K562 (cell line): ENCODE measurements around the gene RORB. TPM values are rescaled to one million over a fixed set of nuclear protein-coding genes. Genes with fewer than 3 reads are reported as not detected.

Source experiments
- ATAC-seq: fragments of 200-7000 bp; cut with Tn5 transposase; 3 replicates; pipeline ENCODE4 v1.9.1; 2020; ENCODE audit warnings: moderate library complexity
- BruUV-seq: library from RNA; stranded (reverse); fragments of 400-500 nt; replicated peaks from 2 replicates; lab custom pipeline; 2021; lab: Mats Ljungman, UMichigan
- CTCF ChIA-PET: fragments of 300-600 bp; formaldehyde crosslinking; extraction: SDS; loops from one replicate; lab custom pipeline; 2021; ENCODE audit warnings: low intra/inter-chr PET ratio; lab: Yijun Ruan, JAX
- POLR2A ChIA-PET: fragments of 300-600, 350-650 bp; sonication (Branson Sonifier 250); formaldehyde crosslinking; extraction: SDS; loops from one replicate; lab custom pipeline; 2021; ENCODE audit warnings: antibody characterized with exemption, inconsistent platforms; lab: Yijun Ruan, JAX
- DNase-seq, 4 experiments: peaks; one replicate each; pipeline versions ENCODE4 v3.0.0 to v3.0.0-alpha.2; 2011 to 2018; ENCODE audit warnings: low spot score in 3 of 4, mixed read lengths in 3 of 4; ENCODE audit errors: extremely low read depth in 1 of 4
- FAIRE-seq: peaks from 2 replicates; lab custom pipeline; 2011; peaks lifted over from hg19 to GRCh38; lab: Jason Lieb, UNC
- H2AFZ ChIP-seq: 2 replicates; pipeline ENCODE4 v1.6.0; 2011; ENCODE audit warnings: low read depth, low read length, control low read depth, inconsistent platforms
- H3K27ac ChIP-seq: fragments of 200-600 bp; 3 replicates; pipeline ENCODE4 v1.8.0; 2011; ENCODE audit warnings: low read depth, mild to moderate bottlenecking, control low read depth, inconsistent platforms, low read length, moderate library complexity, mixed read lengths; ENCODE audit errors: extremely low read depth
- H3K27me3 ChIP-seq, 2 experiments: fragments of 300-600 bp in 1 of 2; 2 replicates in 1 of 2; 3 replicates in 1 of 2; pipeline versions ENCODE4 v1.6.0 to v1.8.0; 2011; ENCODE audit warnings: inconsistent platforms in 2 of 2, low read length in 2 of 2, mild to moderate bottlenecking in 1 of 2, mixed read lengths in 1 of 2, moderate library complexity in 1 of 2; ENCODE audit not compliant: control insufficient read depth in 2 of 2, insufficient read depth in 2 of 2
- H3K36me3 ChIP-seq: fragments of 300-600 bp; 3 replicates; pipeline ENCODE4 v1.8.0; 2011; ENCODE audit warnings: mild to moderate bottlenecking, low read length, inconsistent platforms; ENCODE audit not compliant: control insufficient read depth, insufficient read depth
- H3K4me1 ChIP-seq, 2 experiments: fragments of 200-600 bp in 1 of 2; replicated peaks in 1 of 2; 2 replicates in 1 of 2; 3 replicates in 1 of 2; pipeline versions ENCODE4 v1.5.1 to v1.8.0; 2011; ENCODE audit warnings: inconsistent platforms in 2 of 2, low read length in 2 of 2, mild to moderate bottlenecking in 1 of 2, mixed read lengths in 1 of 2, moderate library complexity in 1 of 2; ENCODE audit not compliant: control insufficient read depth in 2 of 2, insufficient read depth in 2 of 2
- H3K4me2 ChIP-seq: 2 replicates; pipeline ENCODE4 v1.6.1; 2011; ENCODE audit warnings: low read length, control low read depth, inconsistent platforms, mixed read lengths; ENCODE audit not compliant: insufficient read depth
- H3K4me3 ChIP-seq: fragments of 200-600 bp; sonication (generic), shearing (Covaris generic); 2 replicates; pipeline ENCODE4 v1.5.1; 2016; ENCODE audit warnings: control low read depth, inconsistent platforms
- H3K79me2 ChIP-seq: fragments of 200-600 bp; 3 replicates; pipeline ENCODE4 v1.8.0; 2011; ENCODE audit warnings: low read length, inconsistent platforms; ENCODE audit not compliant: control insufficient read depth, insufficient read depth
- H3K9ac ChIP-seq, 2 experiments: 2 replicates each; pipeline versions ENCODE4 v1.6.0 to v1.6.1; 2011; ENCODE audit warnings: low read depth in 2 of 2, low read length in 2 of 2, control low read depth in 1 of 2, inconsistent platforms in 1 of 2, mild to moderate bottlenecking in 1 of 2, mixed read lengths in 1 of 2; ENCODE audit not compliant: insufficient read depth in 1 of 2
- H3K9me1 ChIP-seq: one replicate; pipeline ENCODE4 v1.6.0; 2011; ENCODE audit warnings: inconsistent platforms, mild to moderate bottlenecking, low read length, moderate library complexity; ENCODE audit not compliant: control insufficient read depth, insufficient read depth
- H3K9me3 ChIP-seq: replicated peaks from 2 replicates; pipeline ENCODE4 v1.5.1; 2011; ENCODE audit warnings: low read depth, low read length, inconsistent platforms; ENCODE audit not compliant: control insufficient read depth, insufficient read depth
- H4K20me1 ChIP-seq: replicated peaks from 2 replicates; pipeline ENCODE4 v1.6.1; 2011; ENCODE audit warnings: low read length, inconsistent platforms, mixed read lengths; ENCODE audit not compliant: control insufficient read depth, insufficient read depth
- NFE2L1 ChIP-seq: fragments of 450-650 bp; IDR thresholded peaks from 2 replicates; pipeline ENCODE4 v1.6.1; 2016; ENCODE audit warnings: missing genetic modification characterization, low read depth, mild to moderate bottlenecking, missing compliant biosample characterization, moderate library complexity, borderline replicate concordance
- PHB2 ChIP-seq: fragments of 450-650 bp; IDR thresholded peaks from 2 replicates; pipeline ENCODE4 v1.6.1; 2017; ENCODE audit warnings: low read depth
- RAD21 ChIP-seq, 2 experiments: fragments of 250-450 bp in 1 of 2; fragments of 450-650 bp in 1 of 2; sonication (Bioruptor Pico) in 1 of 2; formaldehyde crosslinking in 1 of 2; IDR thresholded peaks in 1 of 2; conservative IDR thresholded peaks in 1 of 2; 2 replicates each; pipeline versions ENCODE4 v1.4.0 to v1.8.0; 2020 to 2022; ENCODE audit warnings: mild to moderate bottlenecking in 2 of 2, moderate library complexity in 1 of 2
- RHOXF2B ChIP-seq: fragments of 250-450 bp; sonication (Bioruptor Pico); conservative IDR thresholded peaks from 2 replicates; pipeline ENCODE4 v1.5.1; 2021
- TAF9B ChIP-seq: fragments of 450-650 bp; IDR thresholded peaks from 2 replicates; pipeline ENCODE4 v1.6.1; 2018; ENCODE audit warnings: mild to moderate bottlenecking; ENCODE audit not compliant: partially characterized antibody
- ZNF316 ChIP-seq: fragments of 450-650 bp; IDR thresholded peaks from 2 replicates; pipeline ENCODE4 v1.6.1; 2016
- WGBS: fragments of 100-300 bp; shearing (Covaris generic); methylation state at CpG from one replicate; pipeline ENCODE4 v1.1.6; 2016; ENCODE audit warnings: low coverage, mixed read lengths; ENCODE audit not compliant: insufficient coverage; ENCODE audit errors: missing lambda C conversion rate; 5-methylcytosine and 5-hydroxymethylcytosine counted together
- in situ Hi-C: fragments of 300-500 bp; cut with MboI; formaldehyde crosslinking; loops from 4 replicates; pipeline ENCODE4 v1.15.0; 2018; ENCODE audit warnings: inconsistent platforms, mixed read lengths
- intact Hi-C: fragments of 100-400 bp; cut with micrococcal nuclease; formaldehyde crosslinking; loops from 2 replicates; pipeline ENCODE4 v1.14.2; 2022
- polyA plus RNA-seq, 8 experiments: library from polyadenylated mRNA; depleted of rRNA in 4 of 8; stranded (reverse) in 5 of 8; unstranded in 3 of 8; fragments of >200 nt; fragmentation: Nextera tagmentation in 2 of 8; fragmentation: Illumina TruSeq in 1 of 8; extraction: Ambion mirVana in 2 of 8; extraction: Trizol in 1 of 8; gene quantifications; 2 replicates each; pipeline versions ENCODE4 v1.2.1 to v1.2.3, GENCODE V29; 2011 to 2014; ENCODE audit warnings: inconsistent platforms in 1 of 8, missing spikeins in 1 of 8
- total RNA-seq, 7 experiments: library from RNA; depleted of rRNA in 6 of 7; stranded (reverse); fragments of >200 nt in 6 of 7; fragmentation: Illumina TruSeq in 2 of 7; extraction: Trizol in 2 of 7; gene quantifications; 2 replicates each; pipeline versions ENCODE4 v1.2.1 to v1.2.3, GENCODE V29; 2011 to 2021; ENCODE audit warnings: low replicate concordance in 1 of 7
- TF ChIP-seq, protein P1 (sequence below): fragments of 450-650 bp; IDR thresholded peaks from 2 replicates; pipeline ENCODE4 v1.6.1; 2018; ENCODE audit not compliant: partially characterized antibody

The RORB gene
- total and polyA plus RNA-seq, 9 of the 15 experiments (the other 6 are each of a cell fraction or from before 2014, with no cell fraction given) = not detected

DNA sequence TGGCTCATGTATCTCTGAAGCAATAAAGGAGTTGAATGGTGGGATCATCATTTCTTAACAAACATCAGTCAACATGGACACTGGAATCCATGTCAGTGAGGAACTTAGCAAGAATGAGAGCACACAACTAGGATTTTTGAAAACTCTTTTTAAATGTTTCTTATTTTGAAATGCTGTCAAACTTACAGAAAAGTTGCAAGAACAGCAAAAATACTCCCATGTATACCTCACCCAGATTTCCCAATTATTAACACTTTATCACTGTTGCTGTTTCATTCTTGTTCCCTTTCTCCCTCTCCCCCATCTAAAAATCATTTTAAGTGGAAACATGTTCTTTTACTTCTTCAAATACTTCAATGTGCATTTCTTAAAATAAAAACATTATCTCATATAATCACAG, 65.5 kb downstream of the RORB start:
- Histone ChIP-seq H4K20me1 (no peaks in the 10 kb centered on the region), H2AFZ (no peak overlapping the region), H3K9me3 (no peaks in the 10 kb centered on the region), H3K9ac (no peak overlapping the region), H3K27me3 (no peaks in the 10 kb centered on the region), H3K36me3 (no peaks in the 10 kb centered on the region), H3K27ac (no peak overlapping the region), H3K4me2 (no peak overlapping the region), H3K79me2 (no peaks in the 10 kb centered on the region), H3K4me3 (no peak overlapping the region)
- DNase-seq (no peak), ATAC-seq (no peak), FAIRE-seq (no peak)
- in situ Hi-C loops (loop anchor here (25.0 kb wide), 1 partner anchor 1350 kb away; no protein-coding TSS in a partner anchor), intact Hi-C loops (loop anchor here (2.0 kb wide), 1 partner anchor 20 kb away; no protein-coding TSS in a partner anchor)
- BruUV-seq = no TSS peak
- POLR2A ChIA-PET = no interaction called here
- CTCF ChIA-PET = no interaction called here
- TF ChIP-seq TAF9B (no peak), NFE2L1 (tag) (no peak), ZNF316 (peak; percentile 10; the same call in 1 of the 2 replicates), RHOXF2B (CRISPR knock-in tag) (no peak)
- TF ChIP-seq, all 486 proteins: peak for 1
- H3K4me1 ChIP-seq = no peaks in the 10 kb centered on the region
- no peaks in the 10 kb centered on the region for H3K9me1 ChIP-seq

DNA sequence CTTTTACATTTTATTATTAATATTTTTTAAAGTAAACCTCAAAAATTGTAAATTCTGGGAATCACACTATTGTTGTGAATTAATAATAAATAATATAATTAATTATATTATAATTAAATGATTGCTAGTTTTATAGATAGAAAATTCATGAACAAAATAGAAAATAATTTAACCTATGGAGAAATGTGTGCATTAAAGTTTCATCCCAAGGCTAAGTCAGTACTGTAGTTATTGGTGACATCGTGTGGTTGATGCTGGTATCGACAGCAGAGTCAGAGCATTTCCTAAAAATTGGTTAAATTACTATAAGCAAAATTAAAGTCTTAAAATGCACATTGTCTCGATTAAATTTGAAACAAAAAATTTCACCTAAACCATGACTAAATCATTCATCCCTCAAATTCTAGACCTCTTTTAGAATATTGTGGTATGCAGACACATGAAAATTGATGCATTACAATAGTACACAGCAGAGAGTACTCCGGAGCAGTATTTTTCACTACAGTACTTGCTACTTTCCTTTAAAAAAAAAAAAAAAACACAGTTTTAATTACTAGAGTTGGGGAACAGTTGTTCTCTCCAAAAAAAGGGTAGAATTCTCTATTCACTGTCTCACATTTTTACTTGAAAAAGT, 73.9 kb downstream of the RORB start:
- no peaks in the 10 kb centered on the region for H3K9me3 ChIP-seq
- in situ Hi-C loops = loop anchor here (25.0 kb wide), 1 partner anchor 1359 kb away; no protein-coding TSS in a partner anchor
- H3K9ac ChIP-seq = no peak overlapping the region
- H3K27me3 ChIP-seq = no peaks in the 10 kb centered on the region
- ATAC-seq (peak; percentile 54; the same call in 1 of the 3 replicates), DNase-seq (peak; percentile 11 to 21 (median 13)), FAIRE-seq (no peak)
- H3K79me2 ChIP-seq = no peaks in the 10 kb centered on the region
- BruUV-seq = no TSS peak
- no peak overlapping the region for H3K27ac ChIP-seq
- CTCF ChIA-PET = interaction anchor here (1.1 to 1.3 kb wide), 2 partner anchors 887 to 1370 kb away, joined by 3 to 9 read pairs; no protein-coding TSS in a partner anchor
- POLR2A ChIA-PET = no interaction called here
- WGBS = 0% methylated on average over 4 of the region's 4 CpGs
- H3K4me2 ChIP-seq = no peak overlapping the region
- intact Hi-C loops = loop anchor here (1.0 to 2.0 kb wide), 2 partner anchors 887 to 1370 kb away; no protein-coding TSS in a partner anchor
- no peak overlapping the region for H3K4me3 ChIP-seq
- no peaks in the 10 kb centered on the region for H4K20me1 ChIP-seq
- H3K36me3 ChIP-seq = no peaks in the 10 kb centered on the region
- no peak overlapping the region for H2AFZ ChIP-seq
- no peaks in the 10 kb centered on the region for H3K4me1 ChIP-seq
- no peaks in the 10 kb centered on the region for H3K9me1 ChIP-seq
- TF ChIP-seq PHB2 = no peak
- TF ChIP-seq, protein P1, sequence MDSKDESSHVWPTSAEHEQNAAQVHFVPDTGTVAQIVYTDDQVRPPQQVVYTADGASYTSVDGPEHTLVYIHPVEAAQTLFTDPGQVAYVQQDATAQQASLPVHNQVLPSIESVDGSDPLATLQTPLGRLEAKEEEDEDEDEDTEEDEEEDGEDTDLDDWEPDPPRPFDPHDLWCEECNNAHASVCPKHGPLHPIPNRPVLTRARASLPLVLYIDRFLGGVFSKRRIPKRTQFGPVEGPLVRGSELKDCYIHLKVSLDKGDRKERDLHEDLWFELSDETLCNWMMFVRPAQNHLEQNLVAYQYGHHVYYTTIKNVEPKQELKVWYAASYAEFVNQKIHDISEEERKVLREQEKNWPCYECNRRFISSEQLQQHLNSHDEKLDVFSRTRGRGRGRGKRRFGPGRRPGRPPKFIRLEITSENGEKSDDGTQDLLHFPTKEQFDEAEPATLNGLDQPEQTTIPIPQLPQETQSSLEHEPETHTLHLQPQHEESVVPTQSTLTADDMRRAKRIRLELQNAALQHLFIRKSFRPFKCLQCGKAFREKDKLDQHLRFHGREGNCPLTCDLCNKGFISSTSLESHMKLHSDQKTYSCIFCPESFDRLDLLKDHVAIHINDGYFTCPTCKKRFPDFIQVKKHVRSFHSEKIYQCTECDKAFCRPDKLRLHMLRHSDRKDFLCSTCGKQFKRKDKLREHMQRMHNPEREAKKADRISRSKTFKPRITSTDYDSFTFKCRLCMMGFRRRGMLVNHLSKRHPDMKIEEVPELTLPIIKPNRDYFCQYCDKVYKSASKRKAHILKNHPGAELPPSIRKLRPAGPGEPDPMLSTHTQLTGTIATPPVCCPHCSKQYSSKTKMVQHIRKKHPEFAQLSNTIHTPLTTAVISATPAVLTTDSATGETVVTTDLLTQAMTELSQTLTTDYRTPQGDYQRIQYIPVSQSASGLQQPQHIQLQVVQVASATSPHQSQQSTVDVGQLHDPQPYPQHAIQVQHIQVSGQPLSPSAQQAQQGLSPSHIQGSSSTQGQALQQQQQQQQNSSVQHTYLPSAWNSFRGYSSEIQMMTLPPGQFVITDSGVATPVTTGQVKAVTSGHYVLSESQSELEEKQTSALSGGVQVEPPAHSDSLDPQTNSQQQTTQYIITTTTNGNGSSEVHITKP = no peak
- peak; percentile 41 to 64; a peak in 3 of 4 replicates for TF ChIP-seq RAD21 (CRISPR knock-in tag; conservative IDR thresholded peaks at IDR 0.05 in 1 of 2, IDR thresholded peaks at IDR 0.05 in 1 of 2)
